ENCODE measurements around the gene BEGAIN.

BEGAIN gene

GRCh38 chr14:100593751-100594624 lies 6.8 kb upstream of the BEGAIN start:
- no peak for DNase-seq (ENCODE audit: low spot score)
- ChIA-PET CTCF (interaction anchor here (0.7 to 1.6 kb wide), 2 partner anchors 52 to 901 kb away, joined by 3 to 5 read pairs; no protein-coding TSS in a partner anchor), POLR2A (ENCODE audit: low non-redundant PET) (no interaction called here)
- TF ChIP-seq CTCF (conservative IDR thresholded peaks at IDR 0.05; ENCODE audit: low read depth) = no peak
- H3K27ac ChIP-seq = no peak overlapping the region

- no peak for TF ChIP-seq CTCF (conservative IDR thresholded peaks at IDR 0.05; ENCODE audit: low read depth)
Observed at GRCh38 chr14:100592972-100593371, 5.8 kb upstream of the BEGAIN start.

DNA sequence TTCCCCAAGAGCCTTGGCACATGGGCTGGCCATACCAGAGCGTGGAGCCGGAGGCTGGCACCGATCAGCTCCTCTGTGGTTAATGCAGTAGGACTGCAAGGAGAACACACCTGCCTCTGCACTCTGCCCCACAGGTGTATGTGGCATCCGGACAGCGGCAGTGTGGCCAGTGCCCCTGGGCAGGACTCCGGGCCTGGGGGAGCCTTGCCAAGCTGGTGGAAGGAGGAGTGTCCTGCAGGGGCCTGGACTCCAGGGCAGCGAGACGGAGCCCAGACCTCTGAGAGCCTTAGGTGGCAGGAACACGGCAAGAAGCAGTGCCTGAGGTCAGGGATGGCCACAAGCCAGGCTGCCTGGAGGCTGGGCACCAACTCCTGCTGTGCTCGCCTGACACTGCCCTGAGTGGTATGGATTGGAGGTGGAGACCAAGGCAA lies 5.3 kb upstream of the BEGAIN start:
- no peak for DNase-seq (ENCODE audit: low spot score)
- H3K27ac ChIP-seq = no peak overlapping the region
- ChIA-PET POLR2A (ENCODE audit: low non-redundant PET) (interaction anchor here (0.5 kb wide), 1 partner anchor 358 kb away, joined by 3 read pairs; no protein-coding TSS in a partner anchor), CTCF (no interaction called here)
- TF ChIP-seq CTCF (conservative IDR thresholded peaks at IDR 0.05; ENCODE audit: low read depth) = no peak

More at GRCh38 chr14:100592972-100593371, 5.8 kb upstream of the BEGAIN start:
- ChIA-PET POLR2A (ENCODE audit: low non-redundant PET) (no interaction called here), CTCF (interaction anchor here (1.6 kb wide), 1 partner anchor 53 kb away, joined by 5 read pairs; no protein-coding TSS in a partner anchor)
- no peak for DNase-seq (ENCODE audit: low spot score)
- H3K27ac ChIP-seq = no peak overlapping the region

GRCh38 chr14:100591453-100592371 lies 4.5 kb upstream of the BEGAIN start:
- no peak for DNase-seq (ENCODE audit: low spot score)
- no peak overlapping the region for H3K27ac ChIP-seq
- POLR2A ChIA-PET (ENCODE audit: low non-redundant PET) = interaction anchor here (0.5 kb wide), 1 partner anchor 357 kb away, joined by 3 read pairs; no protein-coding TSS in a partner anchor
- CTCF ChIA-PET = interaction anchor here (1.2 kb wide), 1 partner anchor 54 kb away, joined by 7 read pairs; no protein-coding TSS in a partner anchor
- TF ChIP-seq CTCF (conservative IDR thresholded peaks at IDR 0.05; ENCODE audit: low read depth) = no peak

GRCh38 chr14:100590726-100591452 lies 3.7 kb upstream of the BEGAIN start:
- ChIA-PET POLR2A (ENCODE audit: low non-redundant PET) (no interaction called here), CTCF (interaction anchor here (1.2 kb wide), 1 partner anchor 55 kb away, joined by 7 read pairs; no protein-coding TSS in a partner anchor)
- TF ChIP-seq CTCF (conservative IDR thresholded peaks at IDR 0.05; ENCODE audit: low read depth) = no peak
- no peak overlapping the region for H3K27ac ChIP-seq
- no peak for DNase-seq (ENCODE audit: low spot score)
